Upper lobe of left lung (tissue), 4 donors: Measurements from ENCODE around the gene DIPK1C.

Experiments
- EP300 ChIP-seq, 4 donors: sonication (generic); formaldehyde crosslinking; IDR thresholded peaks; one replicate each; pipeline ENCODE4 v1.5.1; 2017; ENCODE audit warnings: antibody characterized with exemption in 4 of 4, control low read depth in 2 of 4
- POLR2A ChIP-seq, 4 donors: fragments of 450-650 bp; IDR thresholded peaks; one replicate each; pipeline ENCODE4 v1.5.1; 2016 to 2017; ENCODE audit warnings: antibody characterized with exemption in 4 of 4, mild to moderate bottlenecking in 2 of 4
- TF ChIP-seq, protein P1 (sequence below), 6 experiments: fragments of 450-650 bp in 4 of 6; fragments of 200-600 bp in 2 of 6; sonication (generic) in 2 of 6; IDR thresholded peaks; one replicate each; pipeline ENCODE4 v1.5.1; 2016 to 2019; ENCODE audit warnings: antibody characterized with exemption in 6 of 6

DNA sequence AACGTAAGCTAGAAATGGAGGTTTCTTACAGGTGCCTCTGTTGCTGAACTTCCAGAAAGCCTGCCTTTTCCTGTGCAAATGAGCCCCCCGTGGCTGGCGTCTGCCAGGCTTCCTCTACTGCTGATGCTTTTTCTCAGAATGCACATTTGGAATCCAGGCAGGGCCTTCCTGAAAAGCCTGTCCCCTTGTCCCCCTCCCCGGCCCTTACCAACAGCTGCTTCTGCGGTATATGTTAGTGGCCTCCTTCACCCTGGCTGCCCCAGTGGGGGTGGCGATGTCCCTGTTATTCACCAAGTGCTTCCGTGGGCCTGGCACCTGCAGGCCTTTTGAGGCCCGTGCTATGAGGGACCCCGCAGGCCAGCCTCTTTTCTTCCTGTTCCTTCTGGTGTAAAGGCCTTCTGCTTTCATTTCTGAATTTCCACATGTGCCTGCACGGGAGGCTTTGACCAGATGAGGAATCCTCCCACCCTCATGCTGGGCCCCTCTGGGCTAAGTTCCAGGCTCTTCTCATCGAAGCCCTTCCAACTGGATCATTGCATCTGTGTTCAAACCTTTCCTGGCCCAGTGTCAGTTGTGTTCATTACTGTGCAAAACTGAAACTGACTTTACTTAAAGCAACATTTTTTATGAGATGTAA is 49.5 kb upstream of the DIPK1C start:
- TF ChIP-seq, protein P1, sequence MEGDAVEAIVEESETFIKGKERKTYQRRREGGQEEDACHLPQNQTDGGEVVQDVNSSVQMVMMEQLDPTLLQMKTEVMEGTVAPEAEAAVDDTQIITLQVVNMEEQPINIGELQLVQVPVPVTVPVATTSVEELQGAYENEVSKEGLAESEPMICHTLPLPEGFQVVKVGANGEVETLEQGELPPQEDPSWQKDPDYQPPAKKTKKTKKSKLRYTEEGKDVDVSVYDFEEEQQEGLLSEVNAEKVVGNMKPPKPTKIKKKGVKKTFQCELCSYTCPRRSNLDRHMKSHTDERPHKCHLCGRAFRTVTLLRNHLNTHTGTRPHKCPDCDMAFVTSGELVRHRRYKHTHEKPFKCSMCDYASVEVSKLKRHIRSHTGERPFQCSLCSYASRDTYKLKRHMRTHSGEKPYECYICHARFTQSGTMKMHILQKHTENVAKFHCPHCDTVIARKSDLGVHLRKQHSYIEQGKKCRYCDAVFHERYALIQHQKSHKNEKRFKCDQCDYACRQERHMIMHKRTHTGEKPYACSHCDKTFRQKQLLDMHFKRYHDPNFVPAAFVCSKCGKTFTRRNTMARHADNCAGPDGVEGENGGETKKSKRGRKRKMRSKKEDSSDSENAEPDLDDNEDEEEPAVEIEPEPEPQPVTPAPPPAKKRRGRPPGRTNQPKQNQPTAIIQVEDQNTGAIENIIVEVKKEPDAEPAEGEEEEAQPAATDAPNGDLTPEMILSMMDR (IDR thresholded peaks at IDR 0.05), result no peak
- no peak for TF ChIP-seq POLR2A (IDR thresholded peaks at IDR 0.05)
- no peak for TF ChIP-seq EP300 (IDR thresholded peaks at IDR 0.05)
